ENCODE results near the gene MCM8.
"Not testable (repeated sequence)": the region's sequence is repeated elsewhere in the genome, so short reads cannot be mapped to it uniquely, and the experiment has no call there.

Gene MCM8

GRCh38 chr20:6007094-6007528 lies 56.7 kb downstream of the MCM8 start:
- DNase-seq = no peak

GRCh38 chr20:6007529-6008103 lies 57.2 kb downstream of the MCM8 start:
- no peak for DNase-seq

- DNase-seq = peak; percentile 54
Observed at GRCh38 chr20:6008254-6008653, 57.8 kb downstream of the MCM8 start.

- no peak for DNase-seq
Observed at GRCh38 chr20:6012179-6012578, 61.7 kb downstream of the MCM8 start.

GRCh38 chr20:6014017-6014416 lies 63.6 kb downstream of the MCM8 start:
- DNase-seq = no peak

GRCh38 chr20:6014957-6015356 lies 64.5 kb downstream of the MCM8 start:
- DNase-seq = no peak

- DNase-seq = no peak
Observed at GRCh38 chr20:6017467-6017866, 67.0 kb downstream of the MCM8 start.

- DNase-seq = no peak
Observed at GRCh38 chr20:6017880-6018279, 67.4 kb downstream of the MCM8 start.

GRCh38 chr20:6024768-6025167 lies 74.3 kb downstream of the MCM8 start:
- no peak for DNase-seq

- peak; percentile 13 for DNase-seq
Observed at GRCh38 chr20:6026051-6026450, 75.6 kb downstream of the MCM8 start.

GRCh38 chr20:6028818-6029217 lies 78.4 kb downstream of the MCM8 start:
- no peak for DNase-seq

GRCh38 chr20:6029538-6029937 lies 79.1 kb downstream of the MCM8 start:
- no peak for DNase-seq

GRCh38 chr20:6030453-6031080 lies 80.1 kb downstream of the MCM8 start:
- no peak for DNase-seq

- not testable (repeated sequence) for DNase-seq
Observed at GRCh38 chr20:6032907-6033306, 82.5 kb downstream of the MCM8 start.

GRCh38 chr20:6034134-6034969 lies 83.9 kb downstream of the MCM8 start:
- peak; percentile 5 for DNase-seq

GRCh38 chr20:6036213-6036612 lies 85.8 kb downstream of the MCM8 start:
- DNase-seq = no peak

GRCh38 chr20:6037082-6037481 lies 86.6 kb downstream of the MCM8 start:
- DNase-seq = no peak

GRCh38 chr20:6038256-6038655 lies 87.8 kb downstream of the MCM8 start:
- DNase-seq = no peak

GRCh38 chr20:6039766-6040165 lies 89.3 kb downstream of the MCM8 start:
- no peak for DNase-seq

- DNase-seq = no peak
Observed at GRCh38 chr20:6040540-6040939, 90.1 kb downstream of the MCM8 start.

GRCh38 chr20:6040958-6041807 lies 90.7 kb downstream of the MCM8 start:
- DNase-seq = no peak

GRCh38 chr20:6041808-6042265 lies 91.4 kb downstream of the MCM8 start:
- no peak for DNase-seq

- DNase-seq = no peak
Observed at GRCh38 chr20:6044115-6044514, 93.7 kb downstream of the MCM8 start.

All from fibroblast of skin of scalp (primary cell).